ENCODE data around the gene NTHL1.

NTHL1 gene

GRCh38 chr16:2066139-2066538 lies 18.5 kb upstream of the NTHL1 start:
- DNase-seq = no peak

- DNase-seq = no peak
Observed at GRCh38 chr16:2064368-2064945, 16.8 kb upstream of the NTHL1 start.

GRCh38 chr16:2063861-2064260 lies 16.2 kb upstream of the NTHL1 start:
- no peak for DNase-seq

GRCh38 chr16:2062801-2063200 lies 15.2 kb upstream of the NTHL1 start:
- no peak for DNase-seq

- DNase-seq = no peak
Observed at GRCh38 chr16:2061526-2061925, 13.9 kb upstream of the NTHL1 start.

- no peak for DNase-seq
Observed at GRCh38 chr16:2061023-2061422, 13.4 kb upstream of the NTHL1 start.

- DNase-seq = no peak
Observed at GRCh38 chr16:2060346-2060745, 12.7 kb upstream of the NTHL1 start.

GRCh38 chr16:2058872-2059271 lies 11.2 kb upstream of the NTHL1 start:
- peak; percentile 58 for DNase-seq

- peak; percentile 67 for DNase-seq
Observed at GRCh38 chr16:2058420-2058819, 10.8 kb upstream of the NTHL1 start.

GRCh38 chr16:2057438-2057837 lies 9.8 kb upstream of the NTHL1 start:
- no peak for DNase-seq

GRCh38 chr16:2056681-2057407 lies 9.2 kb upstream of the NTHL1 start:
- DNase-seq = no peak

- no peak for DNase-seq
Observed at GRCh38 chr16:2056077-2056476, 8.4 kb upstream of the NTHL1 start.

- no peak for DNase-seq
Observed at GRCh38 chr16:2054543-2055245, 7.1 kb upstream of the NTHL1 start.

- no peak for DNase-seq
Observed at GRCh38 chr16:2053897-2054296, 6.3 kb upstream of the NTHL1 start.

GRCh38 chr16:2053211-2053610 lies 5.6 kb upstream of the NTHL1 start:
- no peak for DNase-seq

GRCh38 chr16:2048116-2048543 lies 496 bp upstream of the NTHL1 start:
- no peak for DNase-seq

- DNase-seq = no peak
Observed at GRCh38 chr16:2046893-2047329, 723 bp downstream of the NTHL1 start.

GRCh38 chr16:2045965-2046892 lies 1.4 kb downstream of the NTHL1 start:
- DNase-seq = no peak

- no peak for DNase-seq
Observed at GRCh38 chr16:2044541-2044940, 3.1 kb downstream of the NTHL1 start.

- no peak for DNase-seq
Observed at GRCh38 chr16:2043667-2044451, 3.8 kb downstream of the NTHL1 start.

- DNase-seq = no peak
Observed at GRCh38 chr16:2042986-2043666, 4.5 kb downstream of the NTHL1 start.

Measured in right kidney (tissue), 1 donor.